NCI-H1436 treated with DMSO at 0.1 percent for 48 hours (cell line): ENCODE measurements around the gene TMED10.

ENCODE experiments used
- DNase-seq: peaks from one replicate; lab custom pipeline; 2025; lab: John Stamatoyannopoulos, UW

The TMED10 gene

GRCh38 chr14:75176142-75176820, at the start of gene TMED10:
Gene TMED10, minus strand, starts transcription at chr14:75176612. Its CDS starts 33 bp downstream, at chr14:75176579.
- no peak for DNase-seq

- DNase-seq: no peak
Observed at GRCh38 chr14:75224561-75224960, 48.1 kb upstream of the TMED10 start.

GRCh38 chr14:75223664-75224154, 47.3 kb upstream of the TMED10 start:
- DNase-seq: no peak

- no peak for DNase-seq
Observed at GRCh38 chr14:75222208-75222701, 45.8 kb upstream of the TMED10 start.

GRCh38 chr14:75221797-75222196, 45.4 kb upstream of the TMED10 start:
- no peak for DNase-seq

- no peak for DNase-seq
Observed at GRCh38 chr14:75220156-75220555, 43.7 kb upstream of the TMED10 start.

- DNase-seq: no peak
Observed at GRCh38 chr14:75217508-75218206, 41.2 kb upstream of the TMED10 start.

- no peak for DNase-seq
Observed at GRCh38 chr14:75216427-75217006, 40.1 kb upstream of the TMED10 start.

- DNase-seq: no peak
Observed at GRCh38 chr14:75215520-75215919, 39.1 kb upstream of the TMED10 start.

- no peak for DNase-seq
Observed at GRCh38 chr14:75214558-75214957, 38.1 kb upstream of the TMED10 start.

- no peak for DNase-seq
Observed at GRCh38 chr14:75213172-75213571, 36.8 kb upstream of the TMED10 start.

- DNase-seq: no peak
Observed at GRCh38 chr14:75208843-75209242, 32.4 kb upstream of the TMED10 start.

- no peak for DNase-seq
Observed at GRCh38 chr14:75206190-75206589, 29.8 kb upstream of the TMED10 start.

GRCh38 chr14:75205591-75205990, 29.2 kb upstream of the TMED10 start:
- DNase-seq: no peak

- no peak for DNase-seq
Observed at GRCh38 chr14:75204116-75204515, 27.7 kb upstream of the TMED10 start.

- DNase-seq: no peak
Observed at GRCh38 chr14:75202657-75203056, 26.2 kb upstream of the TMED10 start.

- no peak for DNase-seq
Observed at GRCh38 chr14:75201087-75201486, 24.7 kb upstream of the TMED10 start.

- DNase-seq: no peak
Observed at GRCh38 chr14:75200451-75200850, 24.0 kb upstream of the TMED10 start.

GRCh38 chr14:75198291-75198933, 22.0 kb upstream of the TMED10 start:
- no peak for DNase-seq

- DNase-seq: no peak
Observed at GRCh38 chr14:75197338-75197737, 20.9 kb upstream of the TMED10 start.

GRCh38 chr14:75196468-75196867, 20.1 kb upstream of the TMED10 start:
- no peak for DNase-seq

- no peak for DNase-seq
Observed at GRCh38 chr14:75196064-75196463, 19.7 kb upstream of the TMED10 start.
